PC-9 (cell line): Measurements from ENCODE around the gene PHPT1.

Experiments used
- CTCF ChIP-seq: fragments of 200-600 bp; sonication (generic); conservative IDR thresholded peaks from 2 replicates; pipeline ENCODE4 v1.6.1; 2017; ENCODE audit warnings: mixed run types, antibody characterized with exemption, mild to moderate bottlenecking, moderate library complexity
- EZH2 ChIP-seq: fragments of 200-600 bp; sonication (generic); IDR thresholded peaks from 2 replicates; pipeline ENCODE4 v1.8.0; 2017; ENCODE audit warnings: antibody characterized with exemption, low read depth

- TF ChIP-seq CTCF (no peak), EZH2 (no peak)
These were observed 3.7 kb downstream of the PHPT1 start for GRCh38 chr9:136852664-136853595.
